ENCODE results near the gene STARD3. TPM values are rescaled to one million over a fixed set of nuclear protein-coding genes. Genes with fewer than 3 reads are reported as not detected.

STARD3 gene
- total and polyA plus RNA-seq, 2 of the 13 experiments (the other 11 are each of a cell fraction or from before 2014, with no cell fraction given) = 34.6 to 100 TPM

- peak; percentile 48 for TF ChIP-seq ZNF687 (CRISPR knock-in tag; IDR thresholded peaks at IDR 0.05)
- TF ChIP-seq ZNF10 (CRISPR knock-in tag; IDR thresholded peaks at IDR 0.05; ENCODE audit: borderline replicate concordance, low read depth) = no peak
- no peak for TF ChIP-seq SOX13 (IDR thresholded peaks at IDR 0.05)
- TF ChIP-seq SOX13 (CRISPR knock-in tag; conservative IDR thresholded peaks at IDR 0.05 in 1 of 2, IDR thresholded peaks at IDR 0.05 in 1 of 2) = 0 out of 4 replicates have a peak, but pooled peaks of 1 of the 2 experiments have one; percentile 6
- TF ChIP-seq ARID4A (CRISPR knock-in tag; IDR thresholded peaks at IDR 0.05; ENCODE audit: borderline replicate concordance) = no peak
- 0 out of 2 replicates have a peak, but pooled peaks have one; percentile 42 for TF ChIP-seq ZNF34 (CRISPR knock-in tag; IDR thresholded peaks at IDR 0.05; ENCODE audit: borderline replicate concordance)
- TF ChIP-seq GMEB1 (CRISPR knock-in tag; IDR thresholded peaks at IDR 0.05; ENCODE audit: borderline replicate concordance) = no peak
- no peak for TF ChIP-seq JUNB (CRISPR knock-in tag; IDR thresholded peaks at IDR 0.05; ENCODE audit: borderline replicate concordance)
- TF ChIP-seq PCBP1 (IDR thresholded peaks at IDR 0.05; ENCODE audit: borderline replicate concordance, low read depth, low read length) = 0 out of 2 replicates have a peak, but pooled peaks have one; percentile 46
- no peak for TF ChIP-seq MEF2D (CRISPR knock-in tag; IDR thresholded peaks at IDR 0.05)
- TF ChIP-seq CSRNP1 (CRISPR knock-in tag; IDR thresholded peaks at IDR 0.05) = no peak
- TF ChIP-seq ZNF883 (CRISPR knock-in tag; IDR thresholded peaks at IDR 0.05; ENCODE audit: not compliant biosample characterization) = no peak
These were observed 13.5 kb upstream of the STARD3 start (continued) for GRCh38 chr17:39623356-39623950.

All from HepG2 (cell line).